ENCODE data around the gene ARHGAP42. TPM values are rescaled to one million over a fixed set of nuclear protein-coding genes. Genes with fewer than 3 reads are reported as not detected.

The ARHGAP42 gene
- total and polyA plus RNA-seq, 9 donors: 4.3 to 11.8 (median 7.0) TPM

DNA sequence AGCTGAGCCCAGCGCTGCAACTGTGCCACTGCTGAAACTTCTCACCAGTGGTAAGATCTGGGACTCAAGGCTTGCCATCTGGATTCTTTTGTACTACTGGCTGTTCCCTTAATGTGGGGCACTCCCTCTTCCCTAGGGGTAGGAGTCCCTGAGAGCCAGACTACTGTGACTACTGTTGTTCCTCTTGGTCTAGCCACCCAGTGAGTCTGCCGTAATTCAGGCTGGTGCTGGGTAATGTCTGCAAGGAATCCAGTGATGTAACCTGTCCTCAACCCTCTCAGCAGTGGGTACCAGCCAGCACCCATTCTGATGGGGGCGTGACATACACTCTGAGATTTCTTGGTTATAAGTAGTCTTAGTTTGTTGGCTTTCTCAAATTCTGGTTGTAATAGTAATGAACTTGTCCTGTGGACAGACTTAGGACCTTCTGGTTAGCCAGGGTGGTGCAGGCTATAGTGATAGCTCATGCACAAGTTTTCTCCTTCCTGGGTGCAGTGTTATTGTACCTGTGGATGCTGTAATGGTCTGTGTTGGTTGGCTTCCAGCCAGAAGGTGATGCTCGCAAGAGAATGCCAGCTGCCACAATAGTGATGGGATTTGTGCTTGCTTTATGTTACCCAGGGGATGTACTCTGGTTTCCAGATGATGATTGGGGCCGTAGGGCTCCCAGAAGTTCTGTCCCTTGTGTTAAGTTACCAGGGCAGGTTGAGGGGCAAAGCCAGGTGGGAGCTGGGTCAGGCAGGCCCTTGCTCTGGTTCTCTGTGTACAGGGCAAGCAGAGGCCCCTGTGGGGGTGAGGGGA, 65.5 kb downstream of the ARHGAP42 start:
- intact Hi-C loops (cut with DNase I): no loop called here
- Histone ChIP-seq H3K4me3 (no peak overlapping the region), H3K9me3 (peaks cover 0 to 4% of the 10 kb centered on the region in 2 donors), H3K27ac (no peak overlapping the region), H3K27me3 (no peaks in the 10 kb centered on the region), H3K36me3 (no peaks in the 10 kb centered on the region), H3K4me1 (ENCODE audit: insufficient read depth) (no peaks in the 10 kb centered on the region)
- no peak for DNase-seq
- 93 to 97% (median 95%) methylated on average over 5 of the region's 5 CpGs for WGBS, 3 donors
- no peak for TF ChIP-seq EP300 (IDR thresholded peaks at IDR 0.05)
- TF ChIP-seq, protein P1, sequence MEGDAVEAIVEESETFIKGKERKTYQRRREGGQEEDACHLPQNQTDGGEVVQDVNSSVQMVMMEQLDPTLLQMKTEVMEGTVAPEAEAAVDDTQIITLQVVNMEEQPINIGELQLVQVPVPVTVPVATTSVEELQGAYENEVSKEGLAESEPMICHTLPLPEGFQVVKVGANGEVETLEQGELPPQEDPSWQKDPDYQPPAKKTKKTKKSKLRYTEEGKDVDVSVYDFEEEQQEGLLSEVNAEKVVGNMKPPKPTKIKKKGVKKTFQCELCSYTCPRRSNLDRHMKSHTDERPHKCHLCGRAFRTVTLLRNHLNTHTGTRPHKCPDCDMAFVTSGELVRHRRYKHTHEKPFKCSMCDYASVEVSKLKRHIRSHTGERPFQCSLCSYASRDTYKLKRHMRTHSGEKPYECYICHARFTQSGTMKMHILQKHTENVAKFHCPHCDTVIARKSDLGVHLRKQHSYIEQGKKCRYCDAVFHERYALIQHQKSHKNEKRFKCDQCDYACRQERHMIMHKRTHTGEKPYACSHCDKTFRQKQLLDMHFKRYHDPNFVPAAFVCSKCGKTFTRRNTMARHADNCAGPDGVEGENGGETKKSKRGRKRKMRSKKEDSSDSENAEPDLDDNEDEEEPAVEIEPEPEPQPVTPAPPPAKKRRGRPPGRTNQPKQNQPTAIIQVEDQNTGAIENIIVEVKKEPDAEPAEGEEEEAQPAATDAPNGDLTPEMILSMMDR (IDR thresholded peaks at IDR 0.05): no peak
- no peak for TF ChIP-seq POLR2A (IDR thresholded peaks at IDR 0.05)

DNA sequence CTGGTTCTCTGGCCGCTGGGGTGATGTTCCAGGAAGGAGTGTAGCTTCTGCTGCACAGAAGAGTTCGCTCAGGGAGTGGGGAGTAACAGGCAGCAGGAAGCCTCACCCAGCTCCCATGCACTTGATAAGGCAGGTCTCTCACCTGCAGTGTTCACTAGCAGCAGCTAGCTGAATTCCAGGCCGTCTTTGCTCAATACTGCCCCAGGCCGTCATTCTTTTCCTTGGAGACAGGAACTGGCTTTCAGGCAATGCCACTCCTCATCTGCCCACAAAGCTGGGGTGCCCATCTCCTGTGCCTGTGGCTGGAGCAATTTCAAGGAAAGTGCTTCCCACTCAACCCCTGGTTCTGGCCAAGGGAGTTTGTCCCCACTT, 66.1 kb downstream of the ARHGAP42 start:
- 76 to 82% (median 81%) methylated on average over 4 of the region's 4 CpGs for WGBS, 3 donors
- H3K4me1 ChIP-seq (ENCODE audit: insufficient read depth): no peaks in the 10 kb centered on the region
- no peak overlapping the region for H3K4me3 ChIP-seq
- intact Hi-C loops (cut with DNase I): no loop called here
- no peaks in the 10 kb centered on the region for H3K36me3 ChIP-seq
- no peak for DNase-seq
- no peak overlapping the region for H3K27ac ChIP-seq
- no peaks in the 10 kb centered on the region for H3K27me3 ChIP-seq
- no peak for TF ChIP-seq POLR2A (IDR thresholded peaks at IDR 0.05)
- TF ChIP-seq EP300 (IDR thresholded peaks at IDR 0.05): no peak
- TF ChIP-seq, protein P1 (IDR thresholded peaks at IDR 0.05): no peak
- peaks cover 0 to 4% of the 10 kb centered on the region in 2 donors for H3K9me3 ChIP-seq

DNA sequence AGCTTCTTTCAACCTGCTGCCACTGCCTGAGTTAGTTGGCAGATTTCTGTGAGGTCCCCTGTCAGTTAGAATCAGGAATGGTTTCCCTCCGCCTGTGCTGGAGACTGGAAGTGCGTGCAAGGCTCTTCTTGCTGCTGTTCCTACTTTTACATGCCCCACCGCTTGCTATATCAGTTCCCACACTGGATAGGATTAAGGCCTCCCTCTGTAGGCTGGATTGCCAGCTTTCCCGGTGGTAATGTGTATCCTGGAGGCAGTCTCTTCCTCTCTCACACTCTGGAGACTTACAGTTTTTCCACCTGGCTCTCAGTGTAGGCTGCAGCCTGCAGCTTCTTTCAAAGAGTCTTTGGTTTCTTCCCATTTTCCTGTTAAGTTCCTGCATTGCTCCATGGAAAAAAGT, 66.5 kb downstream of the ARHGAP42 start:
- Histone ChIP-seq H3K27ac (no peak overlapping the region), H3K9me3 (peaks cover 0 to 4% of the 10 kb centered on the region in 2 donors), H3K4me1 (ENCODE audit: insufficient read depth) (no peaks in the 10 kb centered on the region), H3K36me3 (no peaks in the 10 kb centered on the region), H3K4me3 (no peak overlapping the region), H3K27me3 (no peaks in the 10 kb centered on the region)
- DNase-seq: no peak
- TF ChIP-seq, protein P1 (IDR thresholded peaks at IDR 0.05): no peak
- TF ChIP-seq POLR2A (IDR thresholded peaks at IDR 0.05): no peak
- WGBS, 3 donors: 66 to 73% (median 72%) methylated on average over 4 of the region's 4 CpGs
- intact Hi-C loops (cut with DNase I): no loop called here

DNA sequence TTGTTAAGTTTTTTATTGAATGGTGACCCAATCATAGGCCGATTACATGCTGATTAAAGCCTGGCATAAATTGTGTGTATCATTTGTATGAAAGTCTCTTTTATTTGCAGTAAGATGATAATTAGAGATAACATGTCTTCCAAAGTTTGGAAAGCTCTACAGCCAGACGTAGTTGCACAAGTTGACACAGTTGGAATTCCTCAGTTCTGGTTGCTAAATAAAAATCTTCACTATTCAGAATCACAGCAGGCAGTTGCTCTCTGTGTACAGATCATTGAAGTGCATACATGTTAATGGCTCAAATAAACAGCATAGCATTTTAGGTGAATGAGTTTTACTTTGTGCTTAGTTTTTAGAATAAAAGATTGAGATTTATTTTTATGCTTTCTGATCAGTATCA, 69.5 kb downstream of the ARHGAP42 start:
- Histone ChIP-seq H3K9me3 (no peaks in the 10 kb centered on the region), H3K4me3 (no peak overlapping the region), H3K27me3 (no peaks in the 10 kb centered on the region), H3K27ac (no peak overlapping the region), H3K36me3 (no peaks in the 10 kb centered on the region), H3K4me1 (ENCODE audit: insufficient read depth) (peaks cover 2% of the 10 kb centered on the region)
- 40 to 55% (median 46%) methylated on average over 2 of the region's 2 CpGs for WGBS, 3 donors
- intact Hi-C loops (cut with DNase I): no loop called here
- no peak for DNase-seq
- TF ChIP-seq, protein P1 (IDR thresholded peaks at IDR 0.05): no peak
- no peak for TF ChIP-seq POLR2A (IDR thresholded peaks at IDR 0.05)
- no peak for TF ChIP-seq EP300 (IDR thresholded peaks at IDR 0.05)

All from ovary (tissue), 9 donors.